ENCODE measurements around the gene CGNL1. TPM values are rescaled to one million over a fixed set of nuclear protein-coding genes. Genes with fewer than 3 reads are reported as not detected.

The CGNL1 gene
- total RNA-seq, 1 donor from 2014 or later: 2.8 TPM

DNA sequence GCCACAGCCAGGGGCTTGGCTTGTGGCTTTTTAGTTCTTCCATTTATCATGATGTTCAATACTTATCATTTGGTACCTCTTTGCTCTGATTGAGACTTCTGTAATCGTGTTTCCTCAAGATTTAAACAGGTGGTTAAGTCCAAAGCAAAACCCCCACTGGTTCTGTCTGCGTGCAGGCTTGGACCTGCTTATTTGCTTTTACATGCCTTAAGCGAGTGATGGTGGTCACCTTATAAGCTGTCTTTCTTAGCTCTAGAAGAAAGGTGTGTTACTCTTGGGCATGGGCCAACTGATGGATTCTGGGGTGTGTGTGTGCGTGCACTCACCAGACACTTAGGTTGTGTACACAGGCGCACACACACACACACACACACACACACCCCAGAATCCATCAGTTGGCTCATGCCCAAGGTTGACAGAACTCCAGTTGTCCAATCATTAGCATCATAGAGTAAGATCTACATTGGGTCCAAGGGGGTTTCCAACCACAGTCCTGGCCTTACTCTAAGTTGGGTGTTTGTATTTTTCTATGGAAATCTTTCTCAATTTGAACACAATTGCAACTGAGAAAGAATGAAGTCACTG lies 216.6 kb downstream of the CGNL1 start:
- Histone ChIP-seq H3K4me3 (ENCODE audit: low read depth, low read length) (no peak overlapping the region), H3K27me3 (ENCODE audit: control insufficient read depth, insufficient read depth, low read length) (peaks cover 11% of the 10 kb centered on the region), H3K36me3 (ENCODE audit: control insufficient read depth, insufficient read depth, low read length) (no peaks in the 10 kb centered on the region)
- TF ChIP-seq, protein P1, sequence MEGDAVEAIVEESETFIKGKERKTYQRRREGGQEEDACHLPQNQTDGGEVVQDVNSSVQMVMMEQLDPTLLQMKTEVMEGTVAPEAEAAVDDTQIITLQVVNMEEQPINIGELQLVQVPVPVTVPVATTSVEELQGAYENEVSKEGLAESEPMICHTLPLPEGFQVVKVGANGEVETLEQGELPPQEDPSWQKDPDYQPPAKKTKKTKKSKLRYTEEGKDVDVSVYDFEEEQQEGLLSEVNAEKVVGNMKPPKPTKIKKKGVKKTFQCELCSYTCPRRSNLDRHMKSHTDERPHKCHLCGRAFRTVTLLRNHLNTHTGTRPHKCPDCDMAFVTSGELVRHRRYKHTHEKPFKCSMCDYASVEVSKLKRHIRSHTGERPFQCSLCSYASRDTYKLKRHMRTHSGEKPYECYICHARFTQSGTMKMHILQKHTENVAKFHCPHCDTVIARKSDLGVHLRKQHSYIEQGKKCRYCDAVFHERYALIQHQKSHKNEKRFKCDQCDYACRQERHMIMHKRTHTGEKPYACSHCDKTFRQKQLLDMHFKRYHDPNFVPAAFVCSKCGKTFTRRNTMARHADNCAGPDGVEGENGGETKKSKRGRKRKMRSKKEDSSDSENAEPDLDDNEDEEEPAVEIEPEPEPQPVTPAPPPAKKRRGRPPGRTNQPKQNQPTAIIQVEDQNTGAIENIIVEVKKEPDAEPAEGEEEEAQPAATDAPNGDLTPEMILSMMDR (IDR thresholded peaks at IDR 0.05; ENCODE audit: insufficient read depth, low read length, poor library complexity, severe bottlenecking): no peak
- no peak for DNase-seq (ENCODE audit: low read depth)

DNA sequence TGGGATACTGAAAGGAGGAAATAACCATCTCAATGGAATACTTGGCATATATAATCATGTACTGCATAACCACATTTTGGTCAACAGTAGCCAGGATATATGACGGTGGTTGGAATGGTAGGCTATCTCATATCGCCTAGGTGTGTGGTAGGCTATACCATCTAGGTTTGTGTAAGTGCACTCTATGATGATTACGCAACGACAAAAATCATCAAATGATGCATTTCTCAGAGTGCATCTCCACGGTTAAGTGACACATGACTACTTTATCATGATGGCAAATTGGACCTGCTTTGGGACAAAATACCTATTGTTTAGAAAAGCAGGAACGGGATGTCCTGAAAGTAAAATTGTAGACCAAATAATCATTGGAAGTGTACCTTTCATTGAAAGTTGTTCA lies 218.2 kb downstream of the CGNL1 start:
- TF ChIP-seq, protein P1 (IDR thresholded peaks at IDR 0.05; ENCODE audit: insufficient read depth, low read length, poor library complexity, severe bottlenecking): no peak
- DNase-seq (ENCODE audit: low read depth): no peak
- no peak overlapping the region for H3K4me3 ChIP-seq (ENCODE audit: low read depth, low read length)
- H3K27me3 ChIP-seq (ENCODE audit: control insufficient read depth, insufficient read depth, low read length): peaks cover 11% of the 10 kb centered on the region
- H3K36me3 ChIP-seq (ENCODE audit: control insufficient read depth, insufficient read depth, low read length): no peaks in the 10 kb centered on the region

DNA sequence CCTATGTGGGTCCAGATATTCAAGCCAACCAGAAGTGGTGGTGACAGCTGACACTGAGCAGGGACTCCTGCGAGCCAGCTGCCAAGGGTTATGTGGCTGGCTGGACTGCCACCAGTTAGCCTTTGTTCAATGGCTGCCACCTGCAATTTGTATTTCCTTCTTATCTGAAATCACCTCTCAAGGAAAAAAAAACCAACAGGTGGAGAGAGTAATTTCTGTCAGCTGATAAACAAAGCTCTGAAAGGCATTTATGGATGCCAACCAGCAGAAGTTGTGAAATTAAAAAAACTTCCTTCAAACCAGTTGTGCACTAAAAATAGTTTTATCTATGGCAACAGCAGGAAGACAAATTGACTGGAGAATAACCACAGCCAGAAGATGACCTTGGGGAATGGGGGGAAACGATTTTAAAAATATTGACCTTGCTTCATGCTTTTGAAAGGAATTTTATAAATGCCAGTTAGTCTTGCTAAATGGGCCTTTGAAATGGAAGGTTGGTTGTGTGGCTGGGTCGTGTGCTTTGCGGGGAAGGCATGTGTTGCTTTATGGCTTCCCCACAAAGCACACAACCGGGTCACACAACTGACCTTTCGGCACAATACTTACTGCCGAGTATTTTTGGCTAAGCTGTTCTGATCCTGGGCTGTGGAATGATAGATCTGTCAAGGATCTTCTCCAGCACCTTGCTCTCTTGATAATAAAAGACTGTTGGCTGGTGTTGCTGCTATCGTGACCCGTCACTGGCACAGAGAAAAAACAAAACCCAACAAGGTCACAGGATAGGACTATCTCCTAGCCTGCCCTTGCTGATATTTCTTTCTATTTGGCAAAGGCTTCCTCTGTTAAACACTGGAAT lies 218.9 kb downstream of the CGNL1 start:
- TF ChIP-seq, protein P1 (IDR thresholded peaks at IDR 0.05; ENCODE audit: insufficient read depth, low read length, poor library complexity, severe bottlenecking): no peak
- Histone ChIP-seq H3K36me3 (ENCODE audit: control insufficient read depth, insufficient read depth, low read length) (no peaks in the 10 kb centered on the region), H3K27me3 (ENCODE audit: control insufficient read depth, insufficient read depth, low read length) (peaks cover 11% of the 10 kb centered on the region), H3K4me3 (ENCODE audit: low read depth, low read length) (no peak overlapping the region)
- no peak for DNase-seq (ENCODE audit: low read depth)

DNA sequence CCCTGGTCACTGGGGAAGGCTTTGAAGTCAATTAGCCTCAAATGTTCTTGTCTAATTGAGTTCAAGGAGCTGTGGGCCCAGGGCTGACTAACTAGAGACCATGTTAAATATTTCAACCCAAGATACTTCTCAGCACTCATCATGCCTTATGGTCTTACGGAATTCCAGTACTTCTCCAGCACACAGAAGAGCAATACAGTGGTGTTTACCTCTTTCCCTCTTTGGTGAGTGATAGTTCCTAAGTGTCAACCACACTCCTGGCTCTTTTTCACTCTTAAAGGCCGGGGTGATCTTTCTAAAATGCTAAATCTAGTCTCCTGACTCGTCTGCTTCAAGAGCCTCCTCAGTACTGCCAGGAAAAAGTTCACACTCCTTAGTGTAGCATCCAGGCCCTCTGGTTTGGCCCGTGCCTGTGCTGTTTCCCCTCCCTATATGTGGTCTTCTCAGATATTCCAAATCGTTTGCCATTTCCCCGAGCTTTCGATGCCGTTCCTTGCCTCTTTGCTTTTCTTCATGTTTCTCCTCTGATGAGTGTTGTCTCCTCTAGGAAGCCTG lies 220.1 kb downstream of the CGNL1 start:
- DNase-seq (ENCODE audit: low read depth): no peak
- Histone ChIP-seq H3K27me3 (ENCODE audit: control insufficient read depth, insufficient read depth, low read length) (peaks cover 6% of the 10 kb centered on the region), H3K4me3 (ENCODE audit: low read depth, low read length) (no peak overlapping the region), H3K36me3 (ENCODE audit: control insufficient read depth, insufficient read depth, low read length) (no peaks in the 10 kb centered on the region)
- TF ChIP-seq, protein P1 (IDR thresholded peaks at IDR 0.05; ENCODE audit: insufficient read depth, low read length, poor library complexity, severe bottlenecking): no peak

DNA sequence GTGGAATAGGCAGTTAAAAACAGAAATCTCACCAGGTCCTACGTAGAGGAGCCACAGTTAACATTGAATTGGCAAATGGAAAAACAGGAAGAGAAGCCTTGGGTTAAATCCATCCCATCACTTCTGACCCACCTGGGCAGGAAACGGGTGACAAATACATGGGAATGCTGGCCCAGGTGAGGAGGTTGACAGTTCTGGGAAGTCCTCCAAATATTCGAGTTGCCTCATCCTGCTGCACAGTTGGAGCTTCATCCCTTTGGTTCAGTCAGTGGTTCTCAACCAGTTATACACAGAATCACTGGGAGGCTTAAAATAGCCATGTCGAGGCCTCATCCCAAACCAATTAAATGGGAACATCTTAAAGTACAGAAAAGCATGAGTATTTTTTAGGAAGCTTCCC lies 220.7 kb downstream of the CGNL1 start:
- Histone ChIP-seq H3K36me3 (ENCODE audit: control insufficient read depth, insufficient read depth, low read length) (no peaks in the 10 kb centered on the region), H3K4me3 (ENCODE audit: low read depth, low read length) (no peak overlapping the region), H3K27me3 (ENCODE audit: control insufficient read depth, insufficient read depth, low read length) (peaks cover 3% of the 10 kb centered on the region)
- no peak for DNase-seq (ENCODE audit: low read depth)
- TF ChIP-seq, protein P1 (IDR thresholded peaks at IDR 0.05; ENCODE audit: insufficient read depth, low read length, poor library complexity, severe bottlenecking): no peak

All from kidney epithelial cell (primary cell).